ENCODE results near the gene LONRF3. TPM values are rescaled to one million over a fixed set of nuclear protein-coding genes. Genes with fewer than 3 reads are reported as not detected.

Gene LONRF3
- total and polyA plus RNA-seq, 2 of the 13 experiments (the other 11 are each of a cell fraction or from before 2014, with no cell fraction given), result 4.8 to 11.6 TPM

DNA sequence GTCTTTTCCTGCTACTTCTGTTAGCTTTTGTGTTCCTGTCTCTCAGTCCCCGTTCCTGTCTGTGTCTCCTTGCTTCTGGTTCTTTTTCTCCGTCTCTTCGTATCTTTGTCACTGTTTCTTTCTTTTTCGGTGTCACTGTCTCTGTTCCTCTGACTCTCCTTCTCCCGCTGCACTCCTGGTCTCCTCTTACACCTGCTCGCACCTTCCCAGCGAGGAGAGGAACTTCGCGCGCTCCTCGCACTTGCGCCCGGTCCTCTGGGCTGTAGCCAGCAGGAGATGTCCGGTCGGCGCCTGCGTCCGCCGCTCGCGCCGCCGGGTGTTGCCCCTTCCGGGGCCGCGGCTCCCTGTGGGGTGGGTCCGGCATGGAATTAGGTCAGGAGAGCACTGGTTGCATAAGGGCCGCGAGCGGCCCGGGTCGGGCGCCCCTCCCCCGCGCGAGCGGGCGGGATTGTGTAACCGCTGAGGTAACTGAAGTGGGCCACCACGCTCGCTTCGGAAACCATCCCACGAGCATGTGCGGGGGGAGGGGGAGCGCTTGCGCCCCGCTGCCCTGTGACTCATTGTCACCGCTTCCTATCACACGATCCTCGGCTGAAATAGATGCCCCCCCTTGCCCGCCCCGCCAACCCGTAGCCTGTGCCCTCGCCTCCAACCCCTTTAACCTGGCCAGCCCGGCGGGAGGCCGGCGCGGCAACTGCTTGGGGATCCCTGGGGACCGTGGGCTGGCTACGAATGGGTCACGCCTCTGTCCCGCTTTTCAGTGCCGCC, 1.6 kb downstream of the LONRF3 start (continued):
- TF ChIP-seq NFIC (IDR thresholded peaks at IDR 0.05; ENCODE audit: low read length), result no peak
- no peak for TF ChIP-seq PHF20 (CRISPR knock-in tag; IDR thresholded peaks at IDR 0.05)
- no peak for TF ChIP-seq NR2F6 (IDR thresholded peaks at IDR 0.05)
- TF ChIP-seq NR2F6 (CRISPR knock-in tag; IDR thresholded peaks at IDR 0.05), result peak; percentile 52; the same call in 1 of the 2 replicates
- TF ChIP-seq TBX3 (IDR thresholded peaks at IDR 0.05; ENCODE audit: borderline replicate concordance), result no peak
- TF ChIP-seq, protein P1, sequence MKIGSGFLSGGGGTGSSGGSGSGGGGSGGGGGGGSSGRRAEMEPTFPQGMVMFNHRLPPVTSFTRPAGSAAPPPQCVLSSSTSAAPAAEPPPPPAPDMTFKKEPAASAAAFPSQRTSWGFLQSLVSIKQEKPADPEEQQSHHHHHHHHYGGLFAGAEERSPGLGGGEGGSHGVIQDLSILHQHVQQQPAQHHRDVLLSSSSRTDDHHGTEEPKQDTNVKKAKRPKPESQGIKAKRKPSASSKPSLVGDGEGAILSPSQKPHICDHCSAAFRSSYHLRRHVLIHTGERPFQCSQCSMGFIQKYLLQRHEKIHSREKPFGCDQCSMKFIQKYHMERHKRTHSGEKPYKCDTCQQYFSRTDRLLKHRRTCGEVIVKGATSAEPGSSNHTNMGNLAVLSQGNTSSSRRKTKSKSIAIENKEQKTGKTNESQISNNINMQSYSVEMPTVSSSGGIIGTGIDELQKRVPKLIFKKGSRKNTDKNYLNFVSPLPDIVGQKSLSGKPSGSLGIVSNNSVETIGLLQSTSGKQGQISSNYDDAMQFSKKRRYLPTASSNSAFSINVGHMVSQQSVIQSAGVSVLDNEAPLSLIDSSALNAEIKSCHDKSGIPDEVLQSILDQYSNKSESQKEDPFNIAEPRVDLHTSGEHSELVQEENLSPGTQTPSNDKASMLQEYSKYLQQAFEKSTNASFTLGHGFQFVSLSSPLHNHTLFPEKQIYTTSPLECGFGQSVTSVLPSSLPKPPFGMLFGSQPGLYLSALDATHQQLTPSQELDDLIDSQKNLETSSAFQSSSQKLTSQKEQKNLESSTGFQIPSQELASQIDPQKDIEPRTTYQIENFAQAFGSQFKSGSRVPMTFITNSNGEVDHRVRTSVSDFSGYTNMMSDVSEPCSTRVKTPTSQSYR (CRISPR knock-in tag; IDR thresholded peaks at IDR 0.05; ENCODE audit: borderline replicate concordance), result peak; percentile 96
- peak; percentile 60 for TF ChIP-seq BHLHE40 (IDR thresholded peaks at IDR 0.05; ENCODE audit: low read length)
- TF ChIP-seq ZNF12 (CRISPR knock-in tag; IDR thresholded peaks at IDR 0.05), result no peak
- TF ChIP-seq LCORL (IDR thresholded peaks at IDR 0.05), result no peak
- peak; percentile 81 for TF ChIP-seq LCORL (CRISPR knock-in tag; IDR thresholded peaks at IDR 0.05)
- peak; percentile 89 for TF ChIP-seq FOSL2 (CRISPR knock-in tag; IDR thresholded peaks at IDR 0.05)
- TF ChIP-seq RFXANK (CRISPR knock-in tag; IDR thresholded peaks at IDR 0.05), result no peak
- TF ChIP-seq ZNF101 (CRISPR knock-in tag; IDR thresholded peaks at IDR 0.05; ENCODE audit: borderline replicate concordance, low read depth), result no peak
- no peak for TF ChIP-seq JARID2 (CRISPR knock-in tag; IDR thresholded peaks at IDR 0.05; ENCODE audit: insufficient replicate concordance)
- TF ChIP-seq, protein P2, sequence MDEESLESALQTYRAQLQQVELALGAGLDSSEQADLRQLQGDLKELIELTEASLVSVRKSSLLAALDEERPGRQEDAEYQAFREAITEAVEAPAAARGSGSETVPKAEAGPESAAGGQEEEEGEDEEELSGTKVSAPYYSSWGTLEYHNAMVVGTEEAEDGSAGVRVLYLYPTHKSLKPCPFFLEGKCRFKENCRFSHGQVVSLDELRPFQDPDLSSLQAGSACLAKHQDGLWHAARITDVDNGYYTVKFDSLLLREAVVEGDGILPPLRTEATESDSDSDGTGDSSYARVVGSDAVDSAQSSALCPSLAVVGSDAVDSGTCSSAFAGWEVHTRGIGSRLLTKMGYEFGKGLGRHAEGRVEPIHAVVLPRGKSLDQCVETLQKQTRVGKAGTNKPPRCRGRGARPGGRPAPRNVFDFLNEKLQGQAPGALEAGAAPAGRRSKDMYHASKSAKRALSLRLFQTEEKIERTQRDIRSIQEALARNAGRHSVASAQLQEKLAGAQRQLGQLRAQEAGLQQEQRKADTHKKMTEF (CRISPR knock-in tag; IDR thresholded peaks at IDR 0.05), result peak; percentile 79
- no peak for TF ChIP-seq KLF12 (CRISPR knock-in tag; IDR thresholded peaks at IDR 0.05; ENCODE audit: borderline replicate concordance)
- TF ChIP-seq, protein P3, sequence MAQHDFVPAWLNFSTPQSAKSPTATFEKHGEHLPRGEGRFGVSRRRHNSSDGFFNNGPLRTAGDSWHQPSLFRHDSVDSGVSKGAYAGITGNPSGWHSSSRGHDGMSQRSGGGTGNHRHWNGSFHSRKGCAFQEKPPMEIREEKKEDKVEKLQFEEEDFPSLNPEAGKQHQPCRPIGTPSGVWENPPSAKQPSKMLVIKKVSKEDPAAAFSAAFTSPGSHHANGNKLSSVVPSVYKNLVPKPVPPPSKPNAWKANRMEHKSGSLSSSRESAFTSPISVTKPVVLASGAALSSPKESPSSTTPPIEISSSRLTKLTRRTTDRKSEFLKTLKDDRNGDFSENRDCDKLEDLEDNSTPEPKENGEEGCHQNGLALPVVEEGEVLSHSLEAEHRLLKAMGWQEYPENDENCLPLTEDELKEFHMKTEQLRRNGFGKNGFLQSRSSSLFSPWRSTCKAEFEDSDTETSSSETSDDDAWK (CRISPR knock-in tag; IDR thresholded peaks at IDR 0.05), result no peak
- TF ChIP-seq ZNF432 (CRISPR knock-in tag; IDR thresholded peaks at IDR 0.05; ENCODE audit: borderline replicate concordance), result no peak
- TF ChIP-seq, protein P4, sequence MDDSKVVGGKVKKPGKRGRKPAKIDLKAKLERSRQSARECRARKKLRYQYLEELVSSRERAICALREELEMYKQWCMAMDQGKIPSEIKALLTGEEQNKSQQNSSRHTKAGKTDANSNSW (CRISPR knock-in tag; IDR thresholded peaks at IDR 0.05; ENCODE audit: borderline replicate concordance), result no peak
- no peak for TF ChIP-seq RFX5 (IDR thresholded peaks at IDR 0.05; ENCODE audit: low read depth, low read length)
- peak; percentile 38 for TF ChIP-seq MED8 (CRISPR knock-in tag; IDR thresholded peaks at IDR 0.05; ENCODE audit: insufficient replicate concordance)
- no peak for TF ChIP-seq RBM22 (optimal IDR thresholded peaks at IDR 0.05; ENCODE audit: low read length)
- TF ChIP-seq ZNF263 (CRISPR knock-in tag; IDR thresholded peaks at IDR 0.05), result no peak
- TF ChIP-seq BCL6 (CRISPR knock-in tag; IDR thresholded peaks at IDR 0.05), result peak; percentile 86
- TF ChIP-seq, protein P5, sequence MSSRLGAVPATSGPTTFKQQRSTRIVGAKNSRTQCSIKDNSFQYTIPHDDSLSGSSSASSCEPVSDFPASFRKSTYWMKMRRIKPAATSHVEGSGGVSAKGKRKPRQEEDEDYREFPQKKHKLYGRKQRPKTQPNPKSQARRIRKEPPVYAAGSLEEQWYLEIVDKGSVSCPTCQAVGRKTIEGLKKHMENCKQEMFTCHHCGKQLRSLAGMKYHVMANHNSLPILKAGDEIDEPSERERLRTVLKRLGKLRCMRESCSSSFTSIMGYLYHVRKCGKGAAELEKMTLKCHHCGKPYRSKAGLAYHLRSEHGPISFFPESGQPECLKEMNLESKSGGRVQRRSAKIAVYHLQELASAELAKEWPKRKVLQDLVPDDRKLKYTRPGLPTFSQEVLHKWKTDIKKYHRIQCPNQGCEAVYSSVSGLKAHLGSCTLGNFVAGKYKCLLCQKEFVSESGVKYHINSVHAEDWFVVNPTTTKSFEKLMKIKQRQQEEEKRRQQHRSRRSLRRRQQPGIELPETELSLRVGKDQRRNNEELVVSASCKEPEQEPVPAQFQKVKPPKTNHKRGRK (CRISPR knock-in tag; IDR thresholded peaks at IDR 0.05), result 0 out of 2 replicates have a peak, but pooled peaks have one; percentile 63

Data from HepG2 (cell line).